Naive thymus-derived CD4-positive, alpha-beta T cell (primary cell): ENCODE results near the gene MAML2. TPM values are rescaled to one million over a fixed set of nuclear protein-coding genes. Genes with fewer than 3 reads are reported as not detected.

Experiments
- ATAC-seq: fragments of 150-1000 bp; cut with Tn5 transposase; 2 replicates; pipeline ENCODE4 v1.10.0; 2021; ENCODE audit warnings: mild to moderate bottlenecking, moderate library complexity
- CTCF ChIA-PET: fragments of 350-600 bp; sonication (Branson Sonifier 250); formaldehyde crosslinking; loops from one replicate; lab custom pipeline; 2021; ENCODE audit warnings: antibody characterized with exemption; lab: Charles Lee
- POLR2A ChIA-PET: fragments of 350-600 bp; sonication (Branson Sonifier 250); formaldehyde crosslinking; loops from one replicate; lab custom pipeline; 2021; ENCODE audit warnings: antibody characterized with exemption, inconsistent platforms; lab: Charles Lee
- DNase-seq, 9 donors: peaks; one replicate each; pipeline versions ENCODE4 v3.0.0 to v3.0.0-alpha.2; 2020 to 2022; ENCODE audit warnings: mixed read lengths in 1 of 9
- H3K27ac ChIP-seq: one replicate; pipeline ENCODE4 v1.7.0; 2013; ENCODE audit warnings: mild to moderate bottlenecking, low read depth, low read length, moderate library complexity
- H3K27me3 ChIP-seq, 2 donors: one replicate each; pipeline ENCODE4 v1.7.0; 2013; ENCODE audit warnings: low read length in 2 of 2, mild to moderate bottlenecking in 2 of 2, moderate library complexity in 2 of 2; ENCODE audit not compliant: control insufficient read depth in 2 of 2, insufficient read depth in 2 of 2
- H3K36me3 ChIP-seq, 3 experiments: 1 replicate in 2 of 3; 2 replicates in 1 of 3; pipeline ENCODE4 v1.7.0; 2013; ENCODE audit warnings: low read length in 3 of 3, mild to moderate bottlenecking in 3 of 3, moderate library complexity in 1 of 3; ENCODE audit not compliant: insufficient read depth in 3 of 3, control insufficient read depth in 2 of 3
- H3K4me1 ChIP-seq, 2 donors: one replicate each; pipeline ENCODE4 v1.7.0; 2013; ENCODE audit warnings: low read length in 2 of 2, mild to moderate bottlenecking in 2 of 2, moderate library complexity in 1 of 2; ENCODE audit not compliant: control insufficient read depth in 2 of 2, insufficient read depth in 2 of 2
- H3K4me3 ChIP-seq: 2 replicates; pipeline ENCODE4 v1.7.0; 2013; ENCODE audit warnings: mild to moderate bottlenecking, low read length
- H3K9me3 ChIP-seq, 3 experiments: 1 replicate in 2 of 3; 2 replicates in 1 of 3; pipeline ENCODE4 v1.7.0; 2013; ENCODE audit warnings: low read length in 3 of 3; ENCODE audit not compliant: control insufficient read depth in 2 of 3
- H3K27ac Mint-ChIP-seq, 9 donors: one replicate each; pipeline ENCODE4 v1.8.0; 2020 to 2022; ENCODE audit warnings: mixed read lengths in 9 of 9, mild to moderate bottlenecking in 8 of 9, moderate library complexity in 5 of 9, inconsistent platforms in 2 of 9
- H3K27me3 Mint-ChIP-seq, 5 donors: one replicate each; pipeline ENCODE4 v1.8.0; 2021 to 2022; ENCODE audit warnings: mixed read lengths in 5 of 5, mild to moderate bottlenecking in 1 of 5
- H3K36me3 Mint-ChIP-seq, 5 donors: one replicate each; pipeline ENCODE4 v1.8.0; 2020 to 2022; ENCODE audit warnings: mixed read lengths in 5 of 5, mild to moderate bottlenecking in 3 of 5, inconsistent platforms in 1 of 5
- H3K4me1 Mint-ChIP-seq, 7 donors: one replicate each; pipeline ENCODE4 v1.8.0; 2020 to 2022; ENCODE audit warnings: mixed read lengths in 7 of 7, mild to moderate bottlenecking in 3 of 7, inconsistent platforms in 1 of 7
- H3K4me3 Mint-ChIP-seq, 10 donors: one replicate each; pipeline ENCODE4 v1.8.0; 2020 to 2022; ENCODE audit warnings: mild to moderate bottlenecking in 10 of 10, mixed read lengths in 10 of 10, moderate library complexity in 6 of 10, inconsistent platforms in 2 of 10
- H3K9me3 Mint-ChIP-seq, 11 donors: one replicate each; pipeline ENCODE4 v1.8.0; 2020 to 2022; ENCODE audit warnings: mixed read lengths in 11 of 11, mild to moderate bottlenecking in 4 of 11, inconsistent platforms in 1 of 11, moderate library complexity in 1 of 11
- intact Hi-C, 2 donors: fragments of 100-400 bp; cut with micrococcal nuclease; formaldehyde crosslinking; loops; one replicate each; pipeline ENCODE4 v1.15.1; 2023
- polyA plus RNA-seq, 2 donors: library from polyadenylated mRNA; unstranded; fragments of 300-500 nt; fragmentation: Illumina TruSeq; gene quantifications; one replicate each; pipeline ENCODE4 v1.2.3, GENCODE V29; 2021
- total RNA-seq, 6 experiments: library from RNA in 5 of 6; stranded (reverse) in 5 of 6; gene quantifications; 1 replicate in 5 of 6; 2 replicates in 1 of 6; pipeline ENCODE4 v1.2.3 and lab custom pipeline; 2021 to 2026

The MAML2 gene
- total and polyA plus RNA-seq, 7 experiments from 2014 or later = 12.6 to 81.3 (median 52.5) TPM

GRCh38 chr11:96222102-96222501, 120.9 kb downstream of the MAML2 start:
- ATAC-seq = no peak
- H3K36me3 Mint-ChIP-seq = peaks cover 0 to 29% (median 18%) of the 10 kb centered on the region in 5 donors
- H3K9me3 Mint-ChIP-seq = peaks cover 0 to 4% (median 0%) of the 10 kb centered on the region in 11 donors
- H3K4me1 Mint-ChIP-seq = peaks cover 41 to 97% (median 85%) of the 10 kb centered on the region in 7 donors
- H3K36me3 ChIP-seq = no peaks in the 10 kb centered on the region
- H3K27me3 ChIP-seq = no peaks in the 10 kb centered on the region
- no peak for DNase-seq
- H3K4me3 Mint-ChIP-seq = peak overlapping the region; percentile 29 to 81 (median 51)
- ChIA-PET CTCF (interaction anchor here (1.0 to 2.5 kb wide), 2 partner anchors 67 to 121 kb away, joined by 3 to 9 read pairs; partner anchors contain the start of gene MAML2), POLR2A (interaction anchor here (1.0 to 1.3 kb wide), 3 partner anchors 14 to 28 kb away, joined by 3 to 4 read pairs (median 3); no protein-coding TSS in a partner anchor)
- no peaks in the 10 kb centered on the region for H3K27me3 Mint-ChIP-seq
- H3K27ac Mint-ChIP-seq = peak overlapping the region in 8 of 9 donors; percentile 80 to 99 (median 86)
- intact Hi-C loops = no loop called here
- H3K9me3 ChIP-seq = no peaks in the 10 kb centered on the region
- peaks cover 44 to 73% of the 10 kb centered on the region in 2 donors for H3K4me1 ChIP-seq
- H3K4me3 ChIP-seq = no peak overlapping the region
- H3K27ac ChIP-seq = peak overlapping the region; percentile 75

GRCh38 chr11:96221244-96222070, 121.5 kb downstream of the MAML2 start:
- Mint-ChIP-seq H3K9me3 (peaks cover 0 to 4% (median 0%) of the 10 kb centered on the region in 11 donors), H3K4me1 (peaks cover 43 to 97% (median 86%) of the 10 kb centered on the region in 7 donors), H3K27ac (peak overlapping the region in 8 of 9 donors; percentile 80 to 99 (median 86)), H3K27me3 (no peaks in the 10 kb centered on the region), H3K4me3 (peak overlapping the region; percentile 29 to 81 (median 51)), H3K36me3 (peaks cover 0 to 29% (median 20%) of the 10 kb centered on the region in 5 donors)
- Histone ChIP-seq H3K9me3 (no peaks in the 10 kb centered on the region), H3K4me1 (peaks cover 51 to 79% of the 10 kb centered on the region in 2 donors), H3K27me3 (no peaks in the 10 kb centered on the region), H3K27ac (peak overlapping the region; percentile 75), H3K36me3 (no peaks in the 10 kb centered on the region), H3K4me3 (no peak overlapping the region)
- intact Hi-C loops = loop anchor here (1.0 to 2.0 kb wide), 3 partner anchors 14 to 33 kb away; no protein-coding TSS in a partner anchor
- CTCF ChIA-PET = interaction anchor here (1.0 to 2.5 kb wide), 3 partner anchors 17 to 121 kb away, joined by 3 to 9 read pairs (median 4); partner anchors contain the start of gene MAML2
- DNase-seq (no peak), ATAC-seq (peak; percentile 65)
- POLR2A ChIA-PET = interaction anchor here (1.1 to 1.4 kb wide), 3 partner anchors 9 to 35 kb away, joined by 3 to 4 read pairs (median 4); no protein-coding TSS in a partner anchor

- Histone ChIP-seq H3K27ac (peak overlapping the region; percentile 75), H3K36me3 (no peaks in the 10 kb centered on the region), H3K4me1 (peaks cover 64 to 84% of the 10 kb centered on the region in 2 donors), H3K4me3 (peak overlapping the region; percentile 5), H3K27me3 (no peaks in the 10 kb centered on the region), H3K9me3 (no peaks in the 10 kb centered on the region)
- Mint-ChIP-seq H3K36me3 (peaks cover 0 to 28% (median 21%) of the 10 kb centered on the region in 5 donors), H3K4me1 (peaks cover 48 to 97% (median 86%) of the 10 kb centered on the region in 7 donors), H3K9me3 (peaks cover 0 to 4% (median 0%) of the 10 kb centered on the region in 11 donors), H3K4me3 (peak overlapping the region; percentile 30 to 84 (median 65)), H3K27me3 (no peaks in the 10 kb centered on the region), H3K27ac (peak overlapping the region; percentile 16 to 99 (median 97))
- intact Hi-C loops = loop anchor here (1.0 to 5.0 kb wide), 4 partner anchors 9 to 208 kb away; no protein-coding TSS in a partner anchor
- ChIA-PET POLR2A (interaction anchor here (1.4 to 2.2 kb wide), 3 partner anchors 18 to 47 kb away, joined by 3 to 11 read pairs (median 4); no protein-coding TSS in a partner anchor), CTCF (interaction anchor here (1.3 to 2.5 kb wide), 2 partner anchors 123 kb away, joined by 5 to 9 read pairs; partner anchors contain the start of gene MAML2)
- DNase-seq (peak in 1 of 9 donors; percentile 19), ATAC-seq (peak; percentile 36)
Observed at GRCh38 chr11:96219981-96220623, 122.9 kb downstream of the MAML2 start.

DNA sequence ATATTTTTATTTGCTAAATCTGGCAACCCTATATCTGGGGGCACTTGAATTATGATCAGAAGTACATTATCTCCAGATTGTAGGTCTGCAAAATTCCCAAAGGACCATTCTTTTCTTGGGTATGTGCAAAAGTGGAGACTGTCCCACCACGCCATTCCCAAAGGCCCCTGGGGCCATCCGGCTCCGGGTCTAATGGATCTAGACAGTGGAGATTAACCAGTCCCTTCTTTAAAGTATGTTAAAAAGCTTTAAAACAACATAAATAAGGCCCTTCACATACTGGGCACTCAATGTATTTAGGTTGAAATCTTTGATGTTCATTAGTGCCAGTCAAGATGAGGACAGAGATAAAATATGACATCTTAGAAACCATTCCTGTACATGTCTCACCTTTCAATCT, 124.1 kb downstream of the MAML2 start:
- no peaks in the 10 kb centered on the region for H3K27me3 ChIP-seq
- H3K4me1 ChIP-seq = peaks cover 76 to 85% of the 10 kb centered on the region in 2 donors
- peak overlapping the region; percentile 75 for H3K27ac ChIP-seq
- no peaks in the 10 kb centered on the region for H3K36me3 ChIP-seq
- DNase-seq = no peak
- Mint-ChIP-seq H3K9me3 (peaks cover 0 to 4% (median 0%) of the 10 kb centered on the region in 11 donors), H3K27ac (peak overlapping the region in 8 of 9 donors; percentile 87 to 99 (median 95)), H3K4me1 (peaks cover 45 to 97% (median 86%) of the 10 kb centered on the region in 7 donors), H3K27me3 (no peaks in the 10 kb centered on the region), H3K36me3 (peaks cover 0 to 18% (median 18%) of the 10 kb centered on the region in 5 donors), H3K4me3 (peak overlapping the region in 6 of 10 donors; percentile 8 to 75 (median 45))
- no peak overlapping the region for H3K4me3 ChIP-seq
- ChIA-PET POLR2A (interaction anchor here (0.6 to 2.2 kb wide), 2 partner anchors 19 to 363 kb away, joined by 3 to 11 read pairs; no protein-coding TSS in a partner anchor), CTCF (interaction anchor here (1.3 kb wide), 1 partner anchor 124 kb away, joined by 5 read pairs; the partner anchor contains the start of gene MAML2)
- no peak for ATAC-seq
- intact Hi-C loops = loop anchor here in 1 of 2 donors (5.0 kb wide), 1 partner anchor 207 kb away; no protein-coding TSS in a partner anchor
- H3K9me3 ChIP-seq = no peaks in the 10 kb centered on the region

DNA sequence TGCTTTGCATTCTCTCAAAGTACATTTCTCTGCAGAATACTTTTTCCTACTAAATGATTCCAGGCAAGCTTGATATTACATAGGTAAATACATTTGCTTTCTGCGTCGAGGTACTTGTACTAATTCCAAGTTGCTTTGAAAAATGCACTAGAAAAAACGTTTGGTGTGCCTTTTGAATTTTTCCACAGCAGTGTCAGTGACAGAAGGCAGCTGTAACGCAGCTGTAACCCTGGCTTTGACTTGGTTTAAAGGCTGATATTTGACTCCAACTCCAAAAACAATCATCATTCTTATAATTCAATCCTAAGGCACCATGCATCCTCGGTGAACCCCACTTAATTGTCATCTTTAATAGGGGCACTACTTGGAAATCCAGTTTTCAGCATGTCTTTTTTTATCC, 125.0 kb downstream of the MAML2 start:
- peaks cover 0 to 15% (median 11%) of the 10 kb centered on the region in 5 donors for H3K36me3 Mint-ChIP-seq
- H3K9me3 Mint-ChIP-seq = peaks cover 0 to 4% (median 0%) of the 10 kb centered on the region in 11 donors
- H3K4me1 ChIP-seq = peaks cover 76 to 93% of the 10 kb centered on the region in 2 donors
- POLR2A ChIA-PET = interaction anchor here (1.0 to 5.1 kb wide), 3 partner anchors 17 to 41 kb away, joined by 3 to 51 read pairs (median 3); no protein-coding TSS in a partner anchor
- no peaks in the 10 kb centered on the region for H3K27me3 ChIP-seq
- peak overlapping the region in 6 of 10 donors; percentile 13 to 75 (median 38) for H3K4me3 Mint-ChIP-seq
- H3K4me3 ChIP-seq = no peak overlapping the region
- H3K27ac ChIP-seq = peak overlapping the region; percentile 75
- peaks cover 50 to 97% (median 87%) of the 10 kb centered on the region in 7 donors for H3K4me1 Mint-ChIP-seq
- no peaks in the 10 kb centered on the region for H3K27me3 Mint-ChIP-seq
- peak overlapping the region in 8 of 9 donors; percentile 37 to 99 (median 96) for H3K27ac Mint-ChIP-seq
- H3K36me3 ChIP-seq = no peaks in the 10 kb centered on the region
- ATAC-seq (no peak), DNase-seq (no peak)
- intact Hi-C loops = loop anchor here in 1 of 2 donors (5.0 kb wide), 1 partner anchor 206 kb away; no protein-coding TSS in a partner anchor
- CTCF ChIA-PET = interaction anchor here (0.9 kb wide), 1 partner anchor 124 kb away, joined by 4 read pairs; the partner anchor contains the start of gene MAML2
- H3K9me3 ChIP-seq = no peaks in the 10 kb centered on the region
